ENCODE data around the gene CHIC2. TPM values are rescaled to one million over a fixed set of nuclear protein-coding genes. Genes with fewer than 3 reads are reported as not detected.

Gene CHIC2
- total RNA-seq, 1 experiment from 2014 or later, result 10.8 TPM

DNA sequence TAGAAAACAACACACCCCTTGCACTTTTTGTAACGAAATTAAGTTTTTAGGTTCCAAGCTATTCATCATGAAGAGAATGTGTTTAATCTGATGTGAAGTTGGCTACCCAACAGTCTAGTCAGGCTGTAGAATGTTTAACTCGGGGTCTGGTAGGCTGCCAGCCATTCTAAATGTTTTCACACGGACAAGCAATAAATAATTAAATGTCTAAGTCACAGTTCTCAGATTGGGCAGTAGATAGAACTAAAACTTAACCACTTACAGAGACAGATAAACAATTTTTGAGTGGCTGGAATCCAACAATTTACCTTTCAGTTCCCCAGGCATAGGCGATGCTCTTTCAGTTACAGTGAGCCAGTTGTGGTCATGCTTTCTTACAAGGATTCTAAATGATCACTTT, 66.5 kb downstream of the CHIC2 start:
- no peaks in the 10 kb centered on the region for H3K4me1 ChIP-seq (ENCODE audit: control insufficient read depth in 1 of 2, insufficient read depth in 2 of 2, low read length in 2 of 2)
- DNase-seq (ENCODE audit: low read depth, low spot score) (no peak), ATAC-seq (no peak)
- intact Hi-C loops (cut with micrococcal nuclease), result no loop called here
- H2AFZ ChIP-seq (ENCODE audit: low read depth, low read length, poor library complexity, severe bottlenecking), result no peak overlapping the region
- H3K9me3 ChIP-seq (ENCODE audit: control insufficient read depth in 1 of 2, insufficient read depth in 1 of 2, low read depth in 1 of 2, low read length in 2 of 2), result no peaks in the 10 kb centered on the region
- H3K27ac ChIP-seq (ENCODE audit: low read depth, low read length), result no peak overlapping the region
- H3K4me3 ChIP-seq (replicated peaks in 1 of 2; ENCODE audit: low read depth in 1 of 2, low read length in 2 of 2), result no peak overlapping the region
- TF ChIP-seq, protein P1, sequence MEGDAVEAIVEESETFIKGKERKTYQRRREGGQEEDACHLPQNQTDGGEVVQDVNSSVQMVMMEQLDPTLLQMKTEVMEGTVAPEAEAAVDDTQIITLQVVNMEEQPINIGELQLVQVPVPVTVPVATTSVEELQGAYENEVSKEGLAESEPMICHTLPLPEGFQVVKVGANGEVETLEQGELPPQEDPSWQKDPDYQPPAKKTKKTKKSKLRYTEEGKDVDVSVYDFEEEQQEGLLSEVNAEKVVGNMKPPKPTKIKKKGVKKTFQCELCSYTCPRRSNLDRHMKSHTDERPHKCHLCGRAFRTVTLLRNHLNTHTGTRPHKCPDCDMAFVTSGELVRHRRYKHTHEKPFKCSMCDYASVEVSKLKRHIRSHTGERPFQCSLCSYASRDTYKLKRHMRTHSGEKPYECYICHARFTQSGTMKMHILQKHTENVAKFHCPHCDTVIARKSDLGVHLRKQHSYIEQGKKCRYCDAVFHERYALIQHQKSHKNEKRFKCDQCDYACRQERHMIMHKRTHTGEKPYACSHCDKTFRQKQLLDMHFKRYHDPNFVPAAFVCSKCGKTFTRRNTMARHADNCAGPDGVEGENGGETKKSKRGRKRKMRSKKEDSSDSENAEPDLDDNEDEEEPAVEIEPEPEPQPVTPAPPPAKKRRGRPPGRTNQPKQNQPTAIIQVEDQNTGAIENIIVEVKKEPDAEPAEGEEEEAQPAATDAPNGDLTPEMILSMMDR (IDR thresholded peaks at IDR 0.05 in 2 of 3, conservative IDR thresholded peaks at IDR 0.05 in 1 of 3; ENCODE audit: borderline replicate concordance in 1 of 3, insufficient read depth in 1 of 3, low read depth in 2 of 3, low read length in 2 of 3), result no peak
- TF ChIP-seq EGR1 (IDR thresholded peaks at IDR 0.05; ENCODE audit: low read depth), result no peak
- ChIA-PET CTCF (no interaction called here), POLR2A (no interaction called here), RAD21 (ENCODE audit: low non-redundant PET in 1 of 2, low total read pairs in 2 of 2, uncharacterized antibody in 2 of 2, unreplicated experiment in 2 of 2) (no interaction called here)
- H3K27me3 ChIP-seq (ENCODE audit: insufficient read depth, low read length), result no peaks in the 10 kb centered on the region
- no peaks in the 10 kb centered on the region for H3K9me2 ChIP-seq (ENCODE audit: insufficient read depth)
- no peak overlapping the region for H3K4me2 ChIP-seq (ENCODE audit: low read length)
- H3K9ac ChIP-seq (ENCODE audit: low read length), result no peak overlapping the region
- H4K20me1 ChIP-seq (ENCODE audit: insufficient read depth), result no peaks in the 10 kb centered on the region
- H3K79me2 ChIP-seq (ENCODE audit: insufficient read depth, low read length), result no peaks in the 10 kb centered on the region
- no TSS peak for BruUV-seq (replicated peaks)
- H3K36me3 ChIP-seq (ENCODE audit: control insufficient read depth in 1 of 2, insufficient read depth in 2 of 2, low read length in 2 of 2), result no peaks in the 10 kb centered on the region

DNA sequence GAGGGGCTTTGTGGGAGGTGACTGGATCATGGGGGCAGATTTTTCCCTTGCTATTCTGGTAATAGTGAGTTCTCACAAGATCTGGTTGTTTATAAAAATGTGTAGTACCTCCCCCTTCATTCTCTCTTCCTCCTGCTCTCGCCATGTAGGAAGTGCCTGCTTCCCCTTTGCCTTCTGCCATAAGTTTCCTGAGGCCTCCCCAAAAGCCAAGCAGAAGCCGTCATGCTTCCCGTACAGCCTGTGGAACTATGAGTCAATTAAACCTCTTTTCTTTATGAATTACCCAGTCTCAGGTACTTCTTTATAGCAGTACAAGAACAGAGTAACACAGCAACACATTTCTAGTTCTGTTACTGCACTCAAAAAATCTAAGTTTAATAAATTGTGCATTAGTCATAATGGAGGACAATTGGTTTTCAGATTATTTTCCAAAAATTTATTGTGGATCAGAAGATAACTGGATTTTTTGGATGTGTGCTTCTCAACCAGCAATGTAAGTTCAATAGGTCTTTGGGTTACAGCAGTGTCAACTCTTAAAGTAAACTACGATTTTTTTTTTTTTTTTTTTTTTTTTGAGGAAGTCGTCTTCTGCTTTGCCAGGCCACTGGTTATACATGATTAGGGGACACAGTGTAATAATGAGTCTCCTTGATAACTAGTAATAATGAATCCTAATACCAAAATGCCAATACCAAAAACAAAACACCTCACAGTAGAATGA, 69.9 kb downstream of the CHIC2 start:
- CTCF ChIA-PET, result no interaction called here
- no TSS peak for BruUV-seq (replicated peaks)
- RAD21 ChIA-PET (ENCODE audit: low non-redundant PET in 1 of 2, low total read pairs in 2 of 2, uncharacterized antibody in 2 of 2, unreplicated experiment in 2 of 2), result no interaction called here

More for the DNA sequence above, 69.9 kb downstream of the CHIC2 start:
- H3K4me2 ChIP-seq (ENCODE audit: low read length), result no peak overlapping the region
- no peak for TF ChIP-seq POLR2A (IDR thresholded peaks at IDR 0.05; ENCODE audit: borderline replicate concordance, extremely low read depth, insufficient read depth, insufficient read length)
- TF ChIP-seq TCF7L2 (IDR thresholded peaks at IDR 0.05; ENCODE audit: borderline replicate concordance, extremely low read depth, insufficient read depth, insufficient read length), result no peak
- TF ChIP-seq RAD21 (IDR thresholded peaks at IDR 0.05; ENCODE audit: low read depth), result no peak
- no peak for TF ChIP-seq SP1 (IDR thresholded peaks at IDR 0.05; ENCODE audit: low read depth)
- no peak for TF ChIP-seq CBX3 (IDR thresholded peaks at IDR 0.05; ENCODE audit: low read depth)
- no peak for TF ChIP-seq EZH2 (IDR thresholded peaks at IDR 0.05)
- TF ChIP-seq, protein P1 (IDR thresholded peaks at IDR 0.05 in 2 of 3, conservative IDR thresholded peaks at IDR 0.05 in 1 of 3; ENCODE audit: borderline replicate concordance in 1 of 3, insufficient read depth in 1 of 3, low read depth in 2 of 3, low read length in 2 of 3), result no peak
- no peak for TF ChIP-seq EZH2phosphoT487 (IDR thresholded peaks at IDR 0.05; ENCODE audit: borderline replicate concordance)
- TF ChIP-seq, protein P2, sequence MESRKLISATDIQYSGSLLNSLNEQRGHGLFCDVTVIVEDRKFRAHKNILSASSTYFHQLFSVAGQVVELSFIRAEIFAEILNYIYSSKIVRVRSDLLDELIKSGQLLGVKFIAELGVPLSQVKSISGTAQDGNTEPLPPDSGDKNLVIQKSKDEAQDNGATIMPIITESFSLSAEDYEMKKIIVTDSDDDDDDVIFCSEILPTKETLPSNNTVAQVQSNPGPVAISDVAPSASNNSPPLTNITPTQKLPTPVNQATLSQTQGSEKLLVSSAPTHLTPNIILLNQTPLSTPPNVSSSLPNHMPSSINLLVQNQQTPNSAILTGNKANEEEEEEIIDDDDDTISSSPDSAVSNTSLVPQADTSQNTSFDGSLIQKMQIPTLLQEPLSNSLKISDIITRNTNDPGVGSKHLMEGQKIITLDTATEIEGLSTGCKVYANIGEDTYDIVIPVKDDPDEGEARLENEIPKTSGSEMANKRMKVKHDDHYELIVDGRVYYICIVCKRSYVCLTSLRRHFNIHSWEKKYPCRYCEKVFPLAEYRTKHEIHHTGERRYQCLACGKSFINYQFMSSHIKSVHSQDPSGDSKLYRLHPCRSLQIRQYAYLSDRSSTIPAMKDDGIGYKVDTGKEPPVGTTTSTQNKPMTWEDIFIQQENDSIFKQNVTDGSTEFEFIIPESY (IDR thresholded peaks at IDR 0.05; ENCODE audit: extremely low read depth, insufficient replicate concordance, low read length), result no peak
- ATAC-seq (no peak), DNase-seq (ENCODE audit: low read depth, low spot score) (no peak)
- H3K9ac ChIP-seq (ENCODE audit: low read length), result no peak overlapping the region
- H3K9me2 ChIP-seq (ENCODE audit: insufficient read depth), result no peaks in the 10 kb centered on the region
- no peaks in the 10 kb centered on the region for H4K20me1 ChIP-seq (ENCODE audit: insufficient read depth)
- no peaks in the 10 kb centered on the region for H3K36me3 ChIP-seq (ENCODE audit: control insufficient read depth in 1 of 2, insufficient read depth in 2 of 2, low read length in 2 of 2)
- no peaks in the 10 kb centered on the region for H3K27me3 ChIP-seq (ENCODE audit: insufficient read depth, low read length)
- no peak overlapping the region for H3K27ac ChIP-seq (ENCODE audit: low read depth, low read length)
- H2AFZ ChIP-seq (ENCODE audit: low read depth, low read length, poor library complexity, severe bottlenecking), result no peak overlapping the region
- intact Hi-C loops (cut with micrococcal nuclease), result no loop called here
- POLR2A ChIA-PET, result no interaction called here
- H3K4me3 ChIP-seq (replicated peaks in 1 of 2; ENCODE audit: low read depth in 1 of 2, low read length in 2 of 2), result no peak overlapping the region
- no peaks in the 10 kb centered on the region for H3K79me2 ChIP-seq (ENCODE audit: insufficient read depth, low read length)
- H3K9me3 ChIP-seq (ENCODE audit: control insufficient read depth in 1 of 2, insufficient read depth in 1 of 2, low read depth in 1 of 2, low read length in 2 of 2), result no peaks in the 10 kb centered on the region
- no peaks in the 10 kb centered on the region for H3K4me1 ChIP-seq (ENCODE audit: control insufficient read depth in 1 of 2, insufficient read depth in 2 of 2, low read length in 2 of 2)
